ENCODE measurements around the gene CLPSL1.

CLPSL1 gene

DNA sequence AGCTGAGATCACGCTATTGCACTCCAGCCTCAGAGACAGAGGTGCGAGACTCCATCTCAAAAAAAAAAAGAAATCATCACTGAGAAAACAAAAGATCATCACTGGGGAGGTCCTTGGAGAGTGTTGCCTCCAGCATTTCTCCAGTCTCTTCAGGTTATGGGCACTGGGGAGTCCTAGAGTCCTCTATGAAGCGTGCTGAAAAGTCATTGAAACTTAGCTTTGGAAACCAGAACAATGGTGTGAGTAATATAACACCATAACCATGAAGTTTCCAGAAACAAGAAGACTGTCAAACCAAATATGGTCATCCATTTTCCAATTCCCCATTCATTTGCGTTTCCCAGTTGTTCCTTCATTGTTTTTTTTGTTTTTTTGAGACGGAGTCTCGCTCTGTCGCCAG, 30.3 kb upstream of the CLPSL1 start:
- peaks cover 5% of the 10 kb centered on the region for H3K27me3 ChIP-seq (ENCODE audit: insufficient read depth, low read length, poor library complexity)
- H3K4me2 ChIP-seq (ENCODE audit: insufficient read depth, low read length), result no peak overlapping the region
- no peak for DNase-seq
- no peak overlapping the region for H3K9ac ChIP-seq (ENCODE audit: low read depth, low read length)
- H4K20me1 ChIP-seq (ENCODE audit: insufficient read depth, low read length), result no peaks in the 10 kb centered on the region
- H3K36me3 ChIP-seq (ENCODE audit: insufficient read depth, low read length), result no peaks in the 10 kb centered on the region
- ATAC-seq (ENCODE audit: insufficient read depth, low read depth), result no peak
- no peak for TF ChIP-seq EZH2 (IDR thresholded peaks at IDR 0.05; ENCODE audit: borderline replicate concordance, low read depth, low read length, severe bottlenecking)
- TF ChIP-seq, protein P1, sequence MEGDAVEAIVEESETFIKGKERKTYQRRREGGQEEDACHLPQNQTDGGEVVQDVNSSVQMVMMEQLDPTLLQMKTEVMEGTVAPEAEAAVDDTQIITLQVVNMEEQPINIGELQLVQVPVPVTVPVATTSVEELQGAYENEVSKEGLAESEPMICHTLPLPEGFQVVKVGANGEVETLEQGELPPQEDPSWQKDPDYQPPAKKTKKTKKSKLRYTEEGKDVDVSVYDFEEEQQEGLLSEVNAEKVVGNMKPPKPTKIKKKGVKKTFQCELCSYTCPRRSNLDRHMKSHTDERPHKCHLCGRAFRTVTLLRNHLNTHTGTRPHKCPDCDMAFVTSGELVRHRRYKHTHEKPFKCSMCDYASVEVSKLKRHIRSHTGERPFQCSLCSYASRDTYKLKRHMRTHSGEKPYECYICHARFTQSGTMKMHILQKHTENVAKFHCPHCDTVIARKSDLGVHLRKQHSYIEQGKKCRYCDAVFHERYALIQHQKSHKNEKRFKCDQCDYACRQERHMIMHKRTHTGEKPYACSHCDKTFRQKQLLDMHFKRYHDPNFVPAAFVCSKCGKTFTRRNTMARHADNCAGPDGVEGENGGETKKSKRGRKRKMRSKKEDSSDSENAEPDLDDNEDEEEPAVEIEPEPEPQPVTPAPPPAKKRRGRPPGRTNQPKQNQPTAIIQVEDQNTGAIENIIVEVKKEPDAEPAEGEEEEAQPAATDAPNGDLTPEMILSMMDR (IDR thresholded peaks at IDR 0.05; ENCODE audit: borderline replicate concordance, extremely low read depth, low read length, poor library complexity, severe bottlenecking), result no peak
- H3K27ac ChIP-seq (ENCODE audit: low read length), result no peak overlapping the region
- no peaks in the 10 kb centered on the region for H3K79me2 ChIP-seq (ENCODE audit: insufficient read depth, low read length)
- no peak overlapping the region for H3K4me3 ChIP-seq (ENCODE audit: low read depth in 1 of 2, low read length in 2 of 2)
- no peak overlapping the region for H2AFZ ChIP-seq (ENCODE audit: low read depth, low read length)
- peaks cover 5% of the 10 kb centered on the region for H3K9me3 ChIP-seq (ENCODE audit: insufficient read depth, low read length, severe bottlenecking)
- no peaks in the 10 kb centered on the region for H3K4me1 ChIP-seq (ENCODE audit: insufficient read depth, low read length)

DNA sequence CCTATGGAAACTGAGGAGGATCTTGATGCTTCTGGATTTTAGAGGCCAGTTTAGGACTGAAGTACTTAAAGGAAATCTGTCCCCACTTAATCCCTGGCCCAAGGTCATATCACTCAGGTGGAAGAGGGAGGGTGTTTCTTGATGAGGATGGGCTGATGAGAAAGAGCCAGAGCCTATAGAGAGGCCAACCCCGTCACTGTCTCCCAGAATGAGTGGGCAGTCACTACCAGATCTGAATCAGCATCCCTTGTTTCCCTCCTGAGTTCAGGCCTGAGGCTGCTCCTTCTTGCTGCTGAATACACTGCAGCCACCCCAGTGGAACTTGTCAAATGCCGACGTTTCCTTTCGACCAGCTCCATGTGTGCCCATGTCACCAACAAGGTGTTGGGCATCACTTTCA, 29.2 kb upstream of the CLPSL1 start:
- TF ChIP-seq EZH2 (IDR thresholded peaks at IDR 0.05; ENCODE audit: borderline replicate concordance, low read depth, low read length, severe bottlenecking), result no peak
- TF ChIP-seq, protein P1 (IDR thresholded peaks at IDR 0.05; ENCODE audit: borderline replicate concordance, extremely low read depth, low read length, poor library complexity, severe bottlenecking), result no peak
- H3K79me2 ChIP-seq (ENCODE audit: insufficient read depth, low read length), result no peaks in the 10 kb centered on the region
- no peak overlapping the region for H3K9ac ChIP-seq (ENCODE audit: low read depth, low read length)
- DNase-seq, result no peak
- peaks cover 5% of the 10 kb centered on the region for H3K9me3 ChIP-seq (ENCODE audit: insufficient read depth, low read length, severe bottlenecking)
- ATAC-seq (ENCODE audit: insufficient read depth, low read depth), result no peak
- no peaks in the 10 kb centered on the region for H4K20me1 ChIP-seq (ENCODE audit: insufficient read depth, low read length)
- H3K4me2 ChIP-seq (ENCODE audit: insufficient read depth, low read length), result no peak overlapping the region
- H2AFZ ChIP-seq (ENCODE audit: low read depth, low read length), result no peak overlapping the region
- no peaks in the 10 kb centered on the region for H3K4me1 ChIP-seq (ENCODE audit: insufficient read depth, low read length)
- H3K36me3 ChIP-seq (ENCODE audit: insufficient read depth, low read length), result no peaks in the 10 kb centered on the region
- no peak overlapping the region for H3K27ac ChIP-seq (ENCODE audit: low read length)
- H3K27me3 ChIP-seq (ENCODE audit: insufficient read depth, low read length, poor library complexity), result peaks cover 5% of the 10 kb centered on the region
- no peak overlapping the region for H3K4me3 ChIP-seq (ENCODE audit: low read depth in 1 of 2, low read length in 2 of 2)

- no peak overlapping the region for H3K27ac ChIP-seq (ENCODE audit: low read length)
- no peak overlapping the region for H3K9ac ChIP-seq (ENCODE audit: low read depth, low read length)
- H3K36me3 ChIP-seq (ENCODE audit: insufficient read depth, low read length), result no peaks in the 10 kb centered on the region
- peaks cover 5% of the 10 kb centered on the region for H3K9me3 ChIP-seq (ENCODE audit: insufficient read depth, low read length, severe bottlenecking)
- no peaks in the 10 kb centered on the region for H4K20me1 ChIP-seq (ENCODE audit: insufficient read depth, low read length)
- no peak overlapping the region for H3K4me3 ChIP-seq (ENCODE audit: low read depth in 1 of 2, low read length in 2 of 2)
- H2AFZ ChIP-seq (ENCODE audit: low read depth, low read length), result no peak overlapping the region
- DNase-seq (no peak), ATAC-seq (ENCODE audit: insufficient read depth, low read depth) (no peak)
- H3K4me2 ChIP-seq (ENCODE audit: insufficient read depth, low read length), result no peak overlapping the region
- no peaks in the 10 kb centered on the region for H3K79me2 ChIP-seq (ENCODE audit: insufficient read depth, low read length)
- TF ChIP-seq, protein P1 (IDR thresholded peaks at IDR 0.05; ENCODE audit: borderline replicate concordance, extremely low read depth, low read length, poor library complexity, severe bottlenecking), result no peak
- TF ChIP-seq EZH2 (IDR thresholded peaks at IDR 0.05; ENCODE audit: borderline replicate concordance, low read depth, low read length, severe bottlenecking), result no peak
- peaks cover 3% of the 10 kb centered on the region for H3K27me3 ChIP-seq (ENCODE audit: insufficient read depth, low read length, poor library complexity)
- H3K4me1 ChIP-seq (ENCODE audit: insufficient read depth, low read length), result no peaks in the 10 kb centered on the region
Observed at GRCh38 chr6:35752330-35752729, 28.5 kb upstream of the CLPSL1 start.
